B cell (primary cell): ENCODE results near the gene AMMECR1. TPM values are rescaled to one million over a fixed set of nuclear protein-coding genes. Genes with fewer than 3 reads are reported as not detected.
"Not testable (repeated sequence)": the region's sequence is repeated elsewhere in the genome, so short reads cannot be mapped to it uniquely, and the experiment has no call there.

Experiments used
- ATAC-seq: fragments of 200-7000 bp; cut with Tn5 transposase; one replicate; pipeline ENCODE4 v1.10.0; 2021; ENCODE audit warnings: low read depth, mild to moderate bottlenecking, moderate number of reproducible peaks, moderate library complexity
- CTCF ChIA-PET: fragments of 350-600 bp; sonication (Branson Sonifier 250); formaldehyde crosslinking; loops from one replicate; lab custom pipeline; 2021; ENCODE audit warnings: antibody characterized with exemption, inconsistent platforms; lab: Charles Lee
- POLR2A ChIA-PET: fragments of 350-600 bp; sonication (Branson Sonifier 250); formaldehyde crosslinking; loops from one replicate; lab custom pipeline; 2021; ENCODE audit warnings: antibody characterized with exemption; lab: Charles Lee
- DNase-seq: peaks from one replicate; pipeline ENCODE4 v3.0.0; 2013
- H2AFZ ChIP-seq: 2 replicates; pipeline ENCODE4 v1.6.1; 2012; ENCODE audit warnings: mild to moderate bottlenecking, low read depth, low read length; ENCODE audit not compliant: insufficient read depth, poor library complexity, severe bottlenecking
- H3K27ac ChIP-seq, 2 donors: 1 replicate in 1 of 2; 2 replicates in 1 of 2; pipeline ENCODE4 v1.5.1; 2012 to 2013; ENCODE audit warnings: low read length in 2 of 2, mild to moderate bottlenecking in 2 of 2, moderate library complexity in 1 of 2
- H3K27me3 ChIP-seq, 4 experiments: fragments of 200-600 bp in 1 of 4; sonication (generic) in 1 of 4; replicated peaks in 1 of 4; 1 replicate in 2 of 4; 2 replicates in 2 of 4; pipeline versions ENCODE4 v1.6.1 to v1.7.0; 2013 to 2016; ENCODE audit warnings: low read length in 3 of 4, mild to moderate bottlenecking in 2 of 4, mixed read lengths in 1 of 4, moderate library complexity in 1 of 4; ENCODE audit not compliant: insufficient read depth in 4 of 4, control insufficient read depth in 3 of 4; ENCODE audit errors: control extremely low read depth in 1 of 4
- H3K36me3 ChIP-seq, 2 experiments: replicated peaks in 1 of 2; 1 replicate in 1 of 2; 2 replicates in 1 of 2; pipeline versions ENCODE4 v1.6.1 to v1.7.1; 2013; ENCODE audit warnings: low read length in 1 of 2; ENCODE audit not compliant: insufficient read depth in 2 of 2, control insufficient read depth in 1 of 2; ENCODE audit errors: control extremely low read depth in 1 of 2, extremely low read depth in 1 of 2
- H3K4me1 ChIP-seq, 2 donors: fragments of 200-600 bp in 1 of 2; sonication (generic) in 1 of 2; 1 replicate in 1 of 2; 2 replicates in 1 of 2; pipeline versions ENCODE4 v1.5.1 to v1.6.1; 2013 to 2017; ENCODE audit warnings: low read length in 2 of 2; ENCODE audit not compliant: control insufficient read depth in 2 of 2, insufficient read depth in 2 of 2
- H3K4me2 ChIP-seq: replicated peaks from 2 replicates; pipeline ENCODE3; 2012; ENCODE audit warnings: mild to moderate bottlenecking, low read depth, low read length; ENCODE audit not compliant: poor library complexity, severe bottlenecking
- H3K4me3 ChIP-seq, 5 experiments: fragments of 200-600 bp in 1 of 5; sonication (generic) in 1 of 5; 1 replicate in 3 of 5; 2 replicates in 2 of 5; pipeline versions ENCODE4 v1.5.1 to v1.7.0; 2011 to 2016; ENCODE audit warnings: low read length in 4 of 5, mild to moderate bottlenecking in 4 of 5, low read depth in 2 of 5, control low read depth in 1 of 5, moderate library complexity in 1 of 5; ENCODE audit not compliant: insufficient read depth in 1 of 5; ENCODE audit errors: control extremely low read depth in 1 of 5, extremely low read depth in 1 of 5
- H3K79me2 ChIP-seq: fragments of 200-600 bp; sonication (generic); one replicate; pipeline ENCODE4 v1.6.0; 2016; ENCODE audit warnings: low read length; ENCODE audit not compliant: control insufficient read depth, insufficient read depth
- H3K9ac ChIP-seq: fragments of 200-600 bp; sonication (generic); 2 replicates; pipeline ENCODE4 v1.6.1; 2017; ENCODE audit warnings: mild to moderate bottlenecking, low read length, moderate library complexity
- H3K9me3 ChIP-seq, 3 donors: one replicate each; pipeline versions ENCODE4 v1.6.1 to v1.7.1; 2013; ENCODE audit warnings: low read length in 2 of 3; ENCODE audit not compliant: control insufficient read depth in 2 of 3, insufficient read depth in 1 of 3; ENCODE audit errors: control extremely low read depth in 1 of 3
- H4K20me1 ChIP-seq: 2 replicates; pipeline ENCODE4 v1.6.0; 2012; ENCODE audit warnings: mild to moderate bottlenecking, low read length; ENCODE audit not compliant: insufficient read depth, control insufficient read depth, poor library complexity, severe bottlenecking
- H3K27ac Mint-ChIP-seq: one replicate; pipeline ENCODE4 v1.8.0; 2021; ENCODE audit warnings: mixed read lengths
- H3K27me3 Mint-ChIP-seq: one replicate; pipeline ENCODE4 v1.8.0; 2021; ENCODE audit warnings: mixed read lengths
- H3K4me1 Mint-ChIP-seq: one replicate; pipeline ENCODE4 v1.8.0; 2021; ENCODE audit warnings: mixed read lengths
- H3K4me3 Mint-ChIP-seq: one replicate; pipeline ENCODE4 v1.8.0; 2021; ENCODE audit warnings: mixed read lengths
- H3K9me3 Mint-ChIP-seq: one replicate; pipeline ENCODE4 v1.8.0; 2022; ENCODE audit warnings: mixed read lengths; ENCODE audit not compliant: insufficient read depth
- EZH2 ChIP-seq: IDR thresholded peaks from 2 replicates; pipeline ENCODE4 v1.6.1; 2012; ENCODE audit warnings: borderline replicate concordance, low read depth, mild to moderate bottlenecking, moderate library complexity, low read length; ENCODE audit not compliant: insufficient read depth, poor library complexity, severe bottlenecking
- WGBS: methylation state at CpG from one replicate; pipeline ENCODE4 v1.1.5; 2013; ENCODE audit warnings: missing lambda C conversion rate; ENCODE audit not compliant: insufficient coverage; 5-methylcytosine and 5-hydroxymethylcytosine counted together
- intact Hi-C: fragments of 100-400 bp; cut with micrococcal nuclease; formaldehyde crosslinking; loops from one replicate; pipeline ENCODE4 v1.10.0; 2022
- polyA plus RNA-seq: library from polyadenylated mRNA; depleted of rRNA; stranded (reverse); fragments of >200 nt; gene quantifications from 2 replicates; pipeline ENCODE4 v1.2.3, GENCODE V29; 2012
- total RNA-seq, 2 donors: library from RNA; stranded (reverse); fragments of 120-200 nt in 1 of 2; gene quantifications; 1 replicate in 1 of 2; 2 replicates in 1 of 2; pipeline versions ENCODE4 v1.2.3 to v1.2.4, GENCODE V29; 2013 to 2022
- TF ChIP-seq, protein P1 (sequence below): fragments of 200-600 bp; IDR thresholded peaks from one replicate; pipeline ENCODE4 v1.8.0; 2022; ENCODE audit warnings: antibody characterized with exemption, mild to moderate bottlenecking

Gene AMMECR1
- total and polyA plus RNA-seq, 2 donors (not counting 1 experiment from before 2014, with no cell fraction given) = 5.7 to 12.7 TPM

DNA sequence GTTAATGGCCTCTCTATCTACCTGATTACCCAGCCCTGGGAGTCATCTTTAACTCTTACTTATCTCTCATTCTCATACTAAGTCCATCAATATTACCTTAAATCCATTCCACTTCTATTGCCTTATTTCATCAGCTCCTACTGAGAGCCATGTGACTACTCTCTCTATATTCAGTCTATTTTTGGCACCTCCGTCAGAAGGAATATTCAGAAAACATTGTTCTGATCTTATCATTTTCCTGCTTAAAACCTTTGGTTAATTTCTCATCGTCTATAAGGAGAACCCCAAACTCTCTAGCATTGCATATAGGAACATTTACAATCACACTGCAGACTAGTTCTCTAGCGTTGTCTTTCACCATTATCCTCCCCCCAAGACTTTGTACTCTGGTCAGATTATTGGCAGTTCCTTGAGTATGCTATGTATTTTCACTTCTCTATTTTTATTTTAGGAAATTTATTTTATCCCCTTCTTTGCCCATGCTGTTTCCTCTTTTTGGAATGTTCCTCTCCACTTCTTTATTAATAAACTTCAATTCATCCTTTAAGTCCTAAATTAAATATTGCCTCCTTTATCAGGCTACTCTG is 13.7 kb upstream of the AMMECR1 start:
- ATAC-seq (no peak), DNase-seq (no peak)
- TF ChIP-seq, protein P1, sequence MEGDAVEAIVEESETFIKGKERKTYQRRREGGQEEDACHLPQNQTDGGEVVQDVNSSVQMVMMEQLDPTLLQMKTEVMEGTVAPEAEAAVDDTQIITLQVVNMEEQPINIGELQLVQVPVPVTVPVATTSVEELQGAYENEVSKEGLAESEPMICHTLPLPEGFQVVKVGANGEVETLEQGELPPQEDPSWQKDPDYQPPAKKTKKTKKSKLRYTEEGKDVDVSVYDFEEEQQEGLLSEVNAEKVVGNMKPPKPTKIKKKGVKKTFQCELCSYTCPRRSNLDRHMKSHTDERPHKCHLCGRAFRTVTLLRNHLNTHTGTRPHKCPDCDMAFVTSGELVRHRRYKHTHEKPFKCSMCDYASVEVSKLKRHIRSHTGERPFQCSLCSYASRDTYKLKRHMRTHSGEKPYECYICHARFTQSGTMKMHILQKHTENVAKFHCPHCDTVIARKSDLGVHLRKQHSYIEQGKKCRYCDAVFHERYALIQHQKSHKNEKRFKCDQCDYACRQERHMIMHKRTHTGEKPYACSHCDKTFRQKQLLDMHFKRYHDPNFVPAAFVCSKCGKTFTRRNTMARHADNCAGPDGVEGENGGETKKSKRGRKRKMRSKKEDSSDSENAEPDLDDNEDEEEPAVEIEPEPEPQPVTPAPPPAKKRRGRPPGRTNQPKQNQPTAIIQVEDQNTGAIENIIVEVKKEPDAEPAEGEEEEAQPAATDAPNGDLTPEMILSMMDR = no peak
- no peak for TF ChIP-seq EZH2
- H3K27me3 Mint-ChIP-seq = no peaks in the 10 kb centered on the region
- H3K79me2 ChIP-seq = no peaks in the 10 kb centered on the region
- no CpG with 5 or more reads among the region's 3 CpGs for WGBS
- CTCF ChIA-PET = no interaction called here
- no peak overlapping the region for H3K27ac Mint-ChIP-seq
- no peaks in the 10 kb centered on the region for H4K20me1 ChIP-seq
- no peaks in the 10 kb centered on the region for H3K4me1 Mint-ChIP-seq
- peaks cover 6 to 8% of the 10 kb centered on the region in 2 donors for H3K4me1 ChIP-seq
- H3K27me3 ChIP-seq = peaks cover 0 to 4% (median 1%) of the 10 kb centered on the region in 4 experiments
- H3K4me3 Mint-ChIP-seq = no peak overlapping the region
- H3K27ac ChIP-seq = no peak overlapping the region
- no peaks in the 10 kb centered on the region for H3K9me3 ChIP-seq
- H3K9ac ChIP-seq = no peak overlapping the region
- no peak overlapping the region for H2AFZ ChIP-seq
- no peaks in the 10 kb centered on the region for H3K36me3 ChIP-seq
- no peaks in the 10 kb centered on the region for H3K9me3 Mint-ChIP-seq
- H3K4me2 ChIP-seq = no peak overlapping the region
- H3K4me3 ChIP-seq = no peak overlapping the region
- intact Hi-C loops = no loop called here
- POLR2A ChIA-PET = no interaction called here

DNA sequence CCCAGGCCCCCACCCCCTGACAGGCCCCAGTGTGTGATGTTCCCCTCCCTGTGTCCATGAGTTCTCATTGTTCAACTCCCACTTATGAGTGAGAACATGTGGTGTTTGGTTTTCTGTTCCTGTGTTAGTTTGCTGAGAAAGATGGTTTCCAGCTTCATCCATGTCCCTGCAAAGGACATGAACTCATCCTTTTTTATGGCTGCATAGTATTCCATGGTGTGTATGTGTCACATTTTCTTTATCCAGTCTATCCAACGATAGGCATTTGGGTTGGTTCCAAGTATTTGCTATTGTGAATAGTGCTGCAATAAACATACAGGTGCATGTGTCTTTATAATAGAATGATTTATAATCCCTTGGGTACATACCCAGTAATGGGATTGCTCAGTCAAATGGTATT is 10.7 kb upstream of the AMMECR1 start:
- not testable (repeated sequence) for H3K4me3 Mint-ChIP-seq

More for the DNA sequence above, 10.7 kb upstream of the AMMECR1 start:
- ATAC-seq, H3K4me1 ChIP-seq, H3K27me3 ChIP-seq, intact Hi-C loops, DNase-seq, H4K20me1 ChIP-seq, H3K9me3 ChIP-seq, H2AFZ ChIP-seq, H3K36me3 ChIP-seq, H3K9ac ChIP-seq, H3K27ac ChIP-seq, H3K79me2 ChIP-seq, H3K4me2 ChIP-seq, POLR2A ChIA-PET, H3K27me3 Mint-ChIP-seq, H3K9me3 Mint-ChIP-seq, CTCF ChIA-PET, H3K27ac Mint-ChIP-seq, H3K4me1 Mint-ChIP-seq, H3K4me3 ChIP-seq: not testable (repeated sequence)
- no CpG with 5 or more reads among the region's 1 CpG for WGBS
